Thyroid gland (tissue), 4 donors: Measurements from ENCODE around the gene DOHH.

Source experiments
- CTCF ChIP-seq, 6 experiments: fragments of 200-600 bp in 3 of 6; fragments of 450-650 bp in 3 of 6; sonication (generic) in 3 of 6; IDR thresholded peaks; one replicate each; pipeline ENCODE4 v1.5.1; 2016 to 2019; ENCODE audit warnings: antibody characterized with exemption in 6 of 6, mild to moderate bottlenecking in 2 of 6, inconsistent platforms in 1 of 6, moderate library complexity in 1 of 6
- POLR2A ChIP-seq, 2 donors: fragments of 450-650 bp; IDR thresholded peaks; one replicate each; pipeline ENCODE4 v1.6.1; 2017; ENCODE audit warnings: antibody characterized with exemption in 2 of 2, mild to moderate bottlenecking in 2 of 2, moderate library complexity in 1 of 2

GRCh38 chr19:3539756-3540118, 39.3 kb upstream of the DOHH start:
- no peak for TF ChIP-seq CTCF (IDR thresholded peaks at IDR 0.05)
- TF ChIP-seq POLR2A (IDR thresholded peaks at IDR 0.05), result no peak
